ENCODE measurements around the gene GP9.
A peak's percentile ranks its signal among the peaks of the same experiment; 100 is the strongest.
"Not testable (repeated sequence)": the region's sequence is repeated elsewhere in the genome, so short reads cannot be mapped to it uniquely, and the experiment has no call there.

Gene GP9

DNA sequence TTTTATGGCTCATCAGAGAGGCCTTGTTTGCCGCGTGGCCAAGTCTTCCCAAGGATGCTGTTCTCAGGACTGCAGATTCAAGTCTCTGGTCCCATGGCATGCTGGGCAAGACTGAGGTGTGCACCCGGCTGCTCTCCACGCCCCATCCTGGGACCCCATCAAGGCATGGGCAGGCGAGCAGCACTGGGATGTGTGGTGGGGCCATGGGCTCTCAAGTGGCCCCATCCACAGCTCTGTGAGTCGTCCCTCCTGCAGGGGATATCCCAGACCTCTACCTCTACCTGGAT, 13.1 kb upstream of the GP9 start:
- DNase-seq: no peak

- DNase-seq: no peak
Measured at GRCh38 chr3:129050556-129051295, 9.9 kb upstream of the GP9 start.

- no peak for DNase-seq
Measured at GRCh38 chr3:129051871-129052340, 8.7 kb upstream of the GP9 start.

DNA sequence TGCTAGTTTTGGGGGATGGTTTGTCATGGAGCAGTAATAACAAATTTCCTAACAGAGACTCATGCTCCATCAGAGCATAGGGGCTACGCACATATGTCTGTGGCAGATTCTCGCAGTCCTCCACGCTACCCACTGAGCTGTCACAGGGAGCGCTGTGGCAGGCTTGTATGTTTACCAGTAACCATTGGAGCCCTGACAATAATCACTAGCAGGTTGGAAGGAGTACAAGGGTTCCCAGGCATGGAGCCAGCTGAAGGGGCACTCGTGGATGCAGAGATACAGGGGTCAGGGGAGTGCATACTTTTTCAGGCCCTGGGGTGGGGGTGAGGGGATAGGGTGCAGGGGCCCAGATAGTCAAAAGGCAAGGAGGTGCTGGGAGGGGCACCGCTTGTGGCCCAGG, 7.9 kb upstream of the GP9 start:
- no peak for DNase-seq

- DNase-seq: no peak
Measured at GRCh38 chr3:129054605-129055104, 5.9 kb upstream of the GP9 start.

DNA sequence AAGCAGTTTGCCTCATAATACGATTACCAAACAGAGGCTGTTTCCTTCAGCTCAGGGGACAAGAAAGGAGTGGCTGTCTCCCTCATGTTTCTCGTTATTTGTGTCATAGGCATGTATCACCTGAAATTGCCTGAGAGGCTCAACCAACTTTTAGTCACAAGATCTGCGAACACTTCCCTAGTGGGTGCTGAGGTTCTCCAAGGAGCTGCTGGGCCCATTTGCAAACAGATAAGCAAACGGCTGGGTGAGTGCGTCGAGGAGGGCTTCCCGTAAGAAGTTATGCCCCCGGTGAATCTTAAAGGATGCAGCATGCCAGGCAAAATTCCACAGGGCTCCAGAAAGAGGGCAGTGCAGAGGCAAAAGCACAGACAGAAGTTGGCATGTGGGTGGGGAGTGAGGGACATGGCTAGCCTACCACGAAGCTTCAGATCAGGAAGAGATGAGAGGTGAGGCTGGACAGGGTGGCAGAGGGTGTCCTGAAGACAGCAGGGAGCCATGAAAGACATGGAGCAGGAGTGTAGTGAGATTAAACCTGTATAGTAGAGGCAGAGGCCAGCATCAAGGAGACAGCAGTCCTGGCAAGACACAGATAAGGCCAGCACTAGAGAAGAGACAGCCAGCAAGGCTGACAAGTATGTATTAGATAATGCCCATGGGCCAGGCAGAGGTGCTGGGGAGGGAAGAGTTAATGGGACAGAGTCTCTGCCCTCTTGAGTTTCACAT, 4.0 kb upstream of the GP9 start:
- no peak for DNase-seq

DNA sequence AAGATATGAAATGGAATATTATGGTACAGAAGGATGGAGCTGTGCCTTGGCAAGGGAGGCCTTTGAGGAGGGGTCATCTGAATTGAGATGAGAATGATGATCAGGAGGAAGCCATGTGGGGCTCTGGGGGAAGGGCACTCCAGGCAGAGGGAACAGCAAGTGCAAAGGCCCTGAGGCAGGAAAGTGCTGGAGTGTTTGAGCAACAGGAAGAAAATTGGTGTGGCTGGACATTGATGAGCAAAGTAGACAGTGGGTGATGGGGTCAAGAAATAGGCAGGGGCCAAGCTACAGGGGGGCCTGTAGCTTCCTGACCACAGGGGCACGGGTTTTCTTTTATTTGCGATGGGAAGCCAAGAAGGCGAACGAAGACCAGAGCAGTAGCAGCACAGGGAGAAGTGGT, 3.3 kb upstream of the GP9 start:
- no peak for DNase-seq

DNA sequence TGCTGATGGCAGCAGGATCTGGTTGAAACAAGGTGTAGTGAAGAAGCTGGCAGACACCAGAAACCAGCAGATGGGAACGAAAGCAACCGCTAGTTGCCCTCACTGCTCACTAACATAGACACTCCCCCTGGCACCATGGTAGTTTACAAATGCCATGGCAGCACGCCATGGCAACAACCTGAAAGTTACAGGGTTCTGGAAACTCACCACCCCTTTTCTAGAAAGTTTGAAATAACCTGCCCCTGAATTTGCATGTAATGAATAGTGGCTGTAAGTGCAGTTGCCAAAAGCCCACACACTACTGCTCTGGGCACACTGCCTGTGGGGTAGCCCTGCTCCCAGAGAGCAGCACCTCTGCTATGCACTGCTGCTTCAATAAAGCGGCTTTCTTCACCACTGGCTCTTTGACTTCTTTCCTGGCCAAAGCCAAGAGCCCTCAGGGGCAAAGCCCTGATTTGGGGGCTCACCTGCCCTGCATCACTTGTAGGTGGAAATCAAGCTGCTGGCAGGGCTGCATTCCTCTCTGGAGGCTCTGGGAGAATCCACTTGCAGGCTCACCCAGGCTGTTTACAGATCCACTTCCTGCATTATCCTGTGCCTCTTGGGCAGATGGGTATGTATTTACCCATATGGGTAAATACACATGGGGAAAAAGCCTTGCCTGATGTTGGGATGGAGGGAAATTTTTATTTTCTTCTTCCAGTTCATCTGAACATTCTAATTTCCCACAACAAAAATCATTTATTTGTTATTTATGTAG, 2.0 kb upstream of the GP9 start:
- DNase-seq: peak in 25 of 56 donors; percentile 4 to 69 (median 23)

- no peak for DNase-seq
Measured at GRCh38 chr3:129059311-129059958, 1.1 kb upstream of the GP9 start.

- no peak for DNase-seq
Measured at GRCh38 chr3:129061023-129061887, 676 bp downstream of the GP9 start.

GRCh38 chr3:129061888-129062834, 1.6 kb downstream of the GP9 start:
- no peak for DNase-seq

GRCh38 chr3:129063091-129063640, 2.6 kb downstream of the GP9 start:
- no peak for DNase-seq

DNA sequence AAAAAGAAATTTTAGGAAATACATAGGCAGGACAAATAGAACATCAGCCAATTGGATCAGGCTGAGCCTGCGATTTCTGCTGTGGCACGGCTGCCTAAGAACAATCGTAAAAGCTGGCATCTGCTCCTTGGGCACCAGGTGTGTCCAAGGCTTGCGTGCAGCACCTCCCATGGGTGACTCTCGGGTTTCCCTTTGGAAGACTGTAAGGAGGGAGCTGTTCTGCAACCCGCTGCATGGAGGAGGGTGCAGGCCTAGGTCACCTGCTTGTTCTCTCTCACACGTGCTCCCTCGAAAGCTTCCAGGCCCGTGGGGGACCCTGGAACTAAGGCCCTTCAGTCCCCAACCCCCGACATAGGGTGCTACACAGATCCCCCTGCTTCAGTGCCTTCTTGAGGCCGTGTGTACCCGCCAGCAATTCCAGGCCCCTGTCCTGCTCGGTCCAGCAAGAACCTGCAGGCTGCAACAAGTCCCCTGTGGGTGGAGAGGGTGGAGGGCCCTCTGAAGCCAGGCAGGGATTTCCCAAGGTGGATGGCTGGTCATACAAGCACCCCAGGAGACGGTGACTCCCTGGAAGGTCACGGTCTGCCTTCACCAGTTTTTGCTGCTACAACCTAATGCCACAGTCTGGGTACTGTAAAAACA, 3.4 kb downstream of the GP9 start:
- no peak for DNase-seq

GRCh38 chr3:129065016-129065719, 4.6 kb downstream of the GP9 start:
- DNase-seq: no peak

DNA sequence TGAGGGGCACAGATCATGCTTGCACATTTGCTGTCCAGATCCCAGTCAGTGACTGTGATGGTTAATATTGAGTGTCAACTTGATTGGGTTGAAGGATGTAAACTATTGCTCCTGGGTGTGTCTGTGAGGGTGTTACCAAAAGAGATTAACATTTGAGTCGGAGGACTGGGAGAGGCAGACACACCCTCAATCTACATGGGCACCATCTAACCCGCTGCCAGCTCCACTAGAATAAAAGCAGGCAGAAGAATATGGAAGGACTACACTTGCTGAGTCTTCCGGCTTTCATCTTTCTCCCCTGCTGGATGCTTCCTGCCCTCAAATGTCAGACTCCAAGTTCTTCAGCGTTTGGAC, 5.1 kb downstream of the GP9 start:
- DNase-seq: no peak

- DNase-seq: not testable (repeated sequence)
Measured at GRCh38 chr3:129067719-129068118, 7.1 kb downstream of the GP9 start.

DNA sequence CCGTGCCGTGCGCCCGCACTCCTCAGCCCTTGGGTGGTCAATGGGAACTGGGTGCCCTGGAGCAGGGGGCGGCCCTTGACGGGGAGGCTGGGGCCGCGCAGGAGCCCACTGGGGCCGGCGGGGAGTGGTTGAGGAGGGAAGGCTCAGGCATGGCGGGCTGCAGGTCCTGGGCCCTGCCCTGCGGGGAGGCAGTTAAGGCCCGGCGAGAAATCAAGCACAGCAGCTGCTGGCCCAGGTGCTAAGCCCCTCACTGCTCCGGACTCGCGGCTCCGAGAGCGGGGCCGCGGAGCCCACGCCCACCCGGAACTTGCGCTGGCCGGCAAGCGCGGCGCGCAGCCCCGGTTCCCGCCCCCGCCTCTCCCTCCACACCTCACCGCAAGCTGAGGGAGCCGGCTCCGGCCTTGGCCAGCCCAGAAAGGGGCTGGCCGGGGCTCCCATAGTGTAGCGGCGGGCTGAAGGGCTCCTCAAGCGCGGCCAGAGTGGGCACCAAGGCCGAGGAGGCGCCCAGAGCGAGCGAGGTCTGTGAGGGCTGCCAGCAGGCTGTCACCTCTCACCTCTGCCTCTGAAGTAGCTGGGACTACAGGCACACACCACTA, 7.8 kb downstream of the GP9 start:
- no peak for DNase-seq
